ENCODE data around the gene NUDT4. TPM values are rescaled to one million over a fixed set of nuclear protein-coding genes. Genes with fewer than 3 reads are reported as not detected.
A peak's percentile ranks its signal among the peaks of the same experiment; 100 is the strongest.

The NUDT4 gene
- total RNA-seq, 5 donors from 2014 or later (not counting 1 experiment from before 2014, with no cell fraction given): 40.7 to 85.2 (median 46.0) TPM

GRCh38 chr12:93438266-93439050 is 60.7 kb downstream of the NUDT4 start:
- H3K36me3 Mint-ChIP-seq: no peaks in the 10 kb centered on the region
- H3K4me3 Mint-ChIP-seq: peak overlapping the region; percentile 63 to 95 (median 68)
- peaks cover 41 to 50% of the 10 kb centered on the region in 2 experiments for H3K4me1 ChIP-seq (ENCODE audit: control insufficient read depth in 1 of 2, extremely low read depth in 1 of 2, insufficient read depth in 2 of 2, low read length in 2 of 2)
- no peak overlapping the region for H3K27ac ChIP-seq (ENCODE audit: low read length)
- H3K27me3 Mint-ChIP-seq: no peaks in the 10 kb centered on the region
- no peaks in the 10 kb centered on the region for H3K9me3 ChIP-seq
- POLR2A ChIA-PET: interaction anchor here (0.6 to 1.2 kb wide), 6 partner anchors 9 to 1997 kb away, joined by 3 to 4 read pairs (median 3); partner anchors contain the start of gene EEA1 (in 1 of the 2)
- H3K27ac Mint-ChIP-seq: peak overlapping the region; percentile 71 to 73
- H3K36me3 ChIP-seq (ENCODE audit: control insufficient read depth in 2 of 2, extremely low read depth in 1 of 2, insufficient read depth in 1 of 2, low read length in 1 of 2): no peaks in the 10 kb centered on the region
- DNase-seq (no peak), ATAC-seq (replicated peaks in 1 of 4) (no peak)
- 68% methylated on average over 3 of the region's 3 CpGs for WGBS (ENCODE audit: insufficient coverage)
- peaks cover 80 to 85% (median 81%) of the 10 kb centered on the region in 3 donors for H3K4me1 Mint-ChIP-seq
- no peaks in the 10 kb centered on the region for H3K27me3 ChIP-seq (replicated peaks in 1 of 2; ENCODE audit: control insufficient read depth in 2 of 2, extremely low read depth in 1 of 2, insufficient read depth in 2 of 2, low read length in 1 of 2)
- H3K9me3 Mint-ChIP-seq: no peaks in the 10 kb centered on the region
- H3K4me3 ChIP-seq (ENCODE audit: control insufficient read depth in 1 of 2, extremely low read depth in 1 of 2, low read length in 1 of 2): no peak overlapping the region
- CTCF ChIA-PET: interaction anchor here (0.6 to 6.6 kb wide), 8 partner anchors 9 to 1177 kb away, joined by 3 to 53 read pairs (median 4); no protein-coding TSS in a partner anchor

GRCh38 chr12:93440043-93440835 is 62.5 kb downstream of the NUDT4 start:
- no peak for ATAC-seq (replicated peaks in 1 of 4)
- H3K27ac Mint-ChIP-seq: peak overlapping the region; percentile 89 to 92
- no peaks in the 10 kb centered on the region for H3K36me3 Mint-ChIP-seq
- ChIA-PET CTCF (interaction anchor here in 1 of 2 donors (0.7 to 1.5 kb wide), 2 partner anchors 21 to 662 kb away, joined by 3 to 6 read pairs; no protein-coding TSS in a partner anchor), POLR2A (interaction anchor here (0.6 to 0.8 kb wide), 5 partner anchors 11 to 1632 kb away, joined by 3 to 6 read pairs (median 4); no protein-coding TSS in a partner anchor)
- WGBS (ENCODE audit: insufficient coverage): 19% methylated on average over 5 of the region's 12 CpGs
- Histone ChIP-seq H3K27ac (ENCODE audit: low read length) (peak overlapping the region; percentile 61), H3K9me3 (no peaks in the 10 kb centered on the region), H3K4me3 (ENCODE audit: control insufficient read depth in 1 of 2, extremely low read depth in 1 of 2, low read length in 1 of 2) (peak overlapping the region; percentile 68 to 77), H3K27me3 (replicated peaks in 1 of 2; ENCODE audit: control insufficient read depth in 2 of 2, extremely low read depth in 1 of 2, insufficient read depth in 2 of 2, low read length in 1 of 2) (no peaks in the 10 kb centered on the region), H3K4me1 (ENCODE audit: control insufficient read depth in 1 of 2, extremely low read depth in 1 of 2, insufficient read depth in 2 of 2, low read length in 2 of 2) (peaks cover 40 to 41% of the 10 kb centered on the region in 2 experiments), H3K36me3 (ENCODE audit: control insufficient read depth in 2 of 2, extremely low read depth in 1 of 2, insufficient read depth in 1 of 2, low read length in 1 of 2) (no peaks in the 10 kb centered on the region)
- H3K4me1 Mint-ChIP-seq: peaks cover 64 to 68% (median 66%) of the 10 kb centered on the region in 3 donors
- DNase-seq: no peak
- peak overlapping the region; percentile 89 to 95 (median 95) for H3K4me3 Mint-ChIP-seq
- no peaks in the 10 kb centered on the region for H3K27me3 Mint-ChIP-seq
- no peaks in the 10 kb centered on the region for H3K9me3 Mint-ChIP-seq

GRCh38 chr12:93441081-93441616 is 63.4 kb downstream of the NUDT4 start:
- Histone ChIP-seq H3K4me3 (ENCODE audit: control insufficient read depth in 1 of 2, extremely low read depth in 1 of 2, low read length in 1 of 2) (peak overlapping the region; percentile 68 to 77), H3K27me3 (replicated peaks in 1 of 2; ENCODE audit: control insufficient read depth in 2 of 2, extremely low read depth in 1 of 2, insufficient read depth in 2 of 2, low read length in 1 of 2) (no peaks in the 10 kb centered on the region), H3K36me3 (ENCODE audit: control insufficient read depth in 2 of 2, extremely low read depth in 1 of 2, insufficient read depth in 1 of 2, low read length in 1 of 2) (no peaks in the 10 kb centered on the region), H3K27ac (ENCODE audit: low read length) (peak overlapping the region; percentile 61), H3K4me1 (ENCODE audit: control insufficient read depth in 1 of 2, extremely low read depth in 1 of 2, insufficient read depth in 2 of 2, low read length in 2 of 2) (peaks cover 34 to 38% of the 10 kb centered on the region in 2 experiments), H3K9me3 (no peaks in the 10 kb centered on the region)
- no peaks in the 10 kb centered on the region for H3K27me3 Mint-ChIP-seq
- peaks cover 55 to 60% (median 58%) of the 10 kb centered on the region in 3 donors for H3K4me1 Mint-ChIP-seq
- no peaks in the 10 kb centered on the region for H3K36me3 Mint-ChIP-seq
- ChIA-PET CTCF (interaction anchor here in 1 of 2 donors (0.7 to 1.5 kb wide), 2 partner anchors 22 to 661 kb away, joined by 3 to 6 read pairs; no protein-coding TSS in a partner anchor), POLR2A (interaction anchor here in 1 of 2 donors (0.6 to 1.6 kb wide), 5 partner anchors 12 to 1631 kb away, joined by 3 to 6 read pairs (median 4); no protein-coding TSS in a partner anchor)
- peak overlapping the region; percentile 89 to 92 for H3K27ac Mint-ChIP-seq
- no peaks in the 10 kb centered on the region for H3K9me3 Mint-ChIP-seq
- ATAC-seq (replicated peaks in 1 of 4): peak; percentile 2 to 25 (median 14)
- H3K4me3 Mint-ChIP-seq: peak overlapping the region; percentile 89 to 95 (median 95)
- WGBS (ENCODE audit: insufficient coverage): under 1% methylated on average over 54 of the region's 55 CpGs
- DNase-seq: peak in 32 of 35 experiments; percentile 5 to 63 (median 26)

DNA sequence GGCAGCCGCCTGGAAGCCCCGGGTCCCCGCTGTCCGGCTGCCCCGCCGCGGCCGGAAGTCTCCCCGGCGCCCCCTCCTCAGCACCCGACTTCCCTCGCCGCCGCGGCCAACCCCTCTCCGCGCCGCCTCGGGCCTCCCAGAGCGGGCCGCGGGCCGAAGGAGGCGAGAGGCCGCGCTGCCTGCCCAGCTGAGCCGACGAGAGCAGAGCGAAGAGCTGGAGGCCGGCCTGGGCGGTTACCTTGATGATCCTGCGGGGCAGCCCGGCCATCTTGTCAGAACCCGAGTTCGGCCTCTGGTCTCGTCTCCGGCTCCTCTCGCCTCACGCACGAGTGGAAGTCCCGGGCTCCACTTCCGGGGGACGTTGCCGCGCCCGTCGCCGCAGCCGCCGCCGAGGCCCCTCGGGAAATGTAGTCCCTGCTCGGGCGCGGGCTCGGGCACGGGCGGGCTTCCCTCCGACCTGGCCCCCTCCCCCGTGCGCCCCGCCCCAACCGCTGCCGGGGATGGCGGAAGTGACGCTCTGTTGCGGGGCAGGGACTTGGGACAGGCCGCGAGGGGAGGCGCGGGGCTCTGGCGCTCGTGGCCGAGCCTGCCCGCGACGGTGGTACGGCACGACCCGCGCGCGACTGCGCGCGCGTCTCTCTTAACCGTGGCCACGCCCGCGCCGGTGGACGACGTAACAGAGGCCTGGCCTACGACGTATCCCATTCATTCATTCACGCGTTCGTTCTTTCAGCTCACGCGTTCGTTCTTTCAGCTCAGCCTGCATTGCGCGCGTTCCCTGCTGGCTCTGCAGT is 64.1 kb downstream of the NUDT4 start, which contains the start of gene UBE2N:
Gene UBE2N (minus strand): TSS at position 331 of the 794 bp plus-strand sequence. CDS start 63 bp downstream, at position 268.
- no peaks in the 10 kb centered on the region for H3K9me3 ChIP-seq
- peaks cover 49 to 54% (median 51%) of the 10 kb centered on the region in 3 donors for H3K4me1 Mint-ChIP-seq
- H3K36me3 ChIP-seq (ENCODE audit: control insufficient read depth in 2 of 2, extremely low read depth in 1 of 2, insufficient read depth in 1 of 2, low read length in 1 of 2): no peaks in the 10 kb centered on the region
- WGBS (ENCODE audit: insufficient coverage): under 1% methylated on average over 105 of the region's 105 CpGs
- H3K27me3 Mint-ChIP-seq: no peaks in the 10 kb centered on the region
- ATAC-seq (replicated peaks in 1 of 4) (peak; percentile 85 to 87 (median 86)), DNase-seq (peak; percentile 91 to 98 (median 96))
- CTCF ChIA-PET: interaction anchor here in 1 of 2 donors (0.6 to 1.6 kb wide), 7 partner anchors 22 to 660 kb away, joined by 3 to 10 read pairs (median 3); partner anchors contain the start of gene EEA1
- POLR2A ChIA-PET: interaction anchor here in 1 of 2 donors (0.5 to 1.9 kb wide), 5 partner anchors 19 to 537 kb away, joined by 3 to 9 read pairs (median 4); partner anchors contain the start of gene MRPL42
- H3K36me3 Mint-ChIP-seq: no peaks in the 10 kb centered on the region
- peak within 1 kb of the TSS; percentile 97 to 98 for H3K27ac Mint-ChIP-seq
- no peaks in the 10 kb centered on the region for H3K9me3 Mint-ChIP-seq
- H3K4me1 ChIP-seq (ENCODE audit: control insufficient read depth in 1 of 2, extremely low read depth in 1 of 2, insufficient read depth in 2 of 2, low read length in 2 of 2): peaks cover 31 to 34% of the 10 kb centered on the region in 2 experiments
- H3K4me3 ChIP-seq (ENCODE audit: control insufficient read depth in 1 of 2, extremely low read depth in 1 of 2, low read length in 1 of 2): peak within 1 kb of the TSS; percentile 68 to 92
- H3K27ac ChIP-seq (ENCODE audit: low read length): peak within 1 kb of the TSS; percentile 94
- H3K27me3 ChIP-seq (replicated peaks in 1 of 2; ENCODE audit: control insufficient read depth in 2 of 2, extremely low read depth in 1 of 2, insufficient read depth in 2 of 2, low read length in 1 of 2): no peaks in the 10 kb centered on the region
- peak within 1 kb of the TSS; percentile 93 to 96 (median 95) for H3K4me3 Mint-ChIP-seq
